DOHH2 (cell line): ENCODE measurements around the gene IPCEF1.

Experiments used
- H3F3A ChIP-seq: fragments of 200-600 bp; sonication (generic), shearing (Covaris generic); 2 replicates; pipeline ENCODE4 v1.6.0; 2016; ENCODE audit warnings: antibody characterized with exemption, mild to moderate bottlenecking; ENCODE audit not compliant: control insufficient read depth, insufficient read depth
- H3K27ac ChIP-seq: fragments of 200-600 bp; sonication (generic); 2 replicates; pipeline ENCODE4 v1.5.1; 2014; ENCODE audit warnings: low read depth, mild to moderate bottlenecking, low read length, moderate library complexity
- H3K27me3 ChIP-seq: fragments of 200-600 bp; sonication (generic); 2 replicates; pipeline ENCODE4 v1.6.1; 2014; ENCODE audit warnings: mild to moderate bottlenecking, low read length, mixed read lengths; ENCODE audit not compliant: control insufficient read depth
- H3K36me3 ChIP-seq: fragments of 200-600 bp; sonication (generic); 2 replicates; pipeline ENCODE4 v1.6.1; 2014; ENCODE audit warnings: mild to moderate bottlenecking, low read length, moderate library complexity, mixed read lengths; ENCODE audit not compliant: control insufficient read depth
- H3K4me1 ChIP-seq: fragments of 200-600 bp; sonication (generic); 2 replicates; pipeline ENCODE4 v1.6.1; 2014; ENCODE audit warnings: mild to moderate bottlenecking, low read length, mixed read lengths; ENCODE audit not compliant: control insufficient read depth
- H3K4me2 ChIP-seq: fragments of 200-600 bp; sonication (generic); 2 replicates; pipeline ENCODE4 v1.6.0; 2014; ENCODE audit warnings: mild to moderate bottlenecking, low read length, moderate library complexity
- H3K4me3 ChIP-seq: fragments of 200-600 bp; sonication (generic); 2 replicates; pipeline ENCODE4 v1.5.1; 2014; ENCODE audit warnings: mild to moderate bottlenecking, low read length, mixed read lengths
- H3K79me2 ChIP-seq: fragments of 200-600 bp; sonication (generic); 2 replicates; pipeline ENCODE4 v1.6.1; 2014; ENCODE audit warnings: mild to moderate bottlenecking, low read length, mixed read lengths; ENCODE audit not compliant: control insufficient read depth
- H3K9me2 ChIP-seq: fragments of 200-600 bp; sonication (generic); replicated peaks from 2 replicates; pipeline ENCODE4 v1.6.1; 2014; ENCODE audit warnings: mild to moderate bottlenecking, low read length, mixed read lengths; ENCODE audit not compliant: control insufficient read depth
- H3K9me3 ChIP-seq: fragments of 200-600 bp; sonication (generic); 2 replicates; pipeline ENCODE4 v1.6.1; 2014; ENCODE audit warnings: antibody characterized with exemption, low read length, mixed read lengths; ENCODE audit not compliant: control insufficient read depth, insufficient read depth
- H4K20me1 ChIP-seq: fragments of 200-600 bp; sonication (generic); 2 replicates; pipeline ENCODE4 v1.6.0; 2014; ENCODE audit warnings: low read depth, mild to moderate bottlenecking, antibody characterized with exemption, low read length, moderate library complexity; ENCODE audit not compliant: control insufficient read depth, insufficient read depth
- EZH2phosphoT487 ChIP-seq: fragments of 200-600 bp; sonication (generic); IDR thresholded peaks from 2 replicates; pipeline ENCODE4 v1.6.1; 2017; ENCODE audit warnings: borderline replicate concordance, mild to moderate bottlenecking, antibody characterized with exemption, low read length, moderate library complexity, mixed read lengths
- TF ChIP-seq, protein P1 (sequence below): fragments of 200-600 bp; sonication (generic); IDR thresholded peaks from one replicate; pipeline ENCODE4 v1.5.1; 2014; ENCODE audit warnings: antibody characterized with exemption, mild to moderate bottlenecking, low read depth, low read length; ENCODE audit not compliant: poor library complexity, severe bottlenecking

Gene IPCEF1

DNA sequence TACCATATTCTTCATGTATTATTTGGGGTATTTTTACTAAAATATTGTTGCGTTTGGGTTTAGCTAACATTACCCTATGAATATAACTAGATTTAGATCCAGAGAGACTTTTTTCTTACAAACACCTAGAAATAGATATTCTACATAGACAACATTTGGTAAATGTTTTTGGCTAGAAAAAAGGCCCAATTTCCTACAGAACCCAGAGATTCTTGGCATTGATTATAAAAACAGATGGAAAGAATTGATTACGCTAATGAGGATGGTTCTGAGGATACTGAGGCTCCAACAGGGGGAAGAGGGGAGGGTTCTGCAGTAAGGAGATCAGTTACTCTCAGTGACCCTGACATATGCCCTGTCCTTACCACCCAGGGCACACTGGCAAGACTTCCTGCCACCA lies 123.2 kb downstream of the IPCEF1 start:
- H3K79me2 ChIP-seq = no peaks in the 10 kb centered on the region
- H3K27ac ChIP-seq = no peak overlapping the region
- no peaks in the 10 kb centered on the region for H3K36me3 ChIP-seq
- no peaks in the 10 kb centered on the region for H3F3A ChIP-seq
- no peak overlapping the region for H3K4me2 ChIP-seq
- H3K4me3 ChIP-seq = no peak overlapping the region
- peaks cover 5% of the 10 kb centered on the region; the same call in 1 of the 2 replicates for H3K4me1 ChIP-seq
- TF ChIP-seq EZH2phosphoT487 = no peak
- TF ChIP-seq, protein P1, sequence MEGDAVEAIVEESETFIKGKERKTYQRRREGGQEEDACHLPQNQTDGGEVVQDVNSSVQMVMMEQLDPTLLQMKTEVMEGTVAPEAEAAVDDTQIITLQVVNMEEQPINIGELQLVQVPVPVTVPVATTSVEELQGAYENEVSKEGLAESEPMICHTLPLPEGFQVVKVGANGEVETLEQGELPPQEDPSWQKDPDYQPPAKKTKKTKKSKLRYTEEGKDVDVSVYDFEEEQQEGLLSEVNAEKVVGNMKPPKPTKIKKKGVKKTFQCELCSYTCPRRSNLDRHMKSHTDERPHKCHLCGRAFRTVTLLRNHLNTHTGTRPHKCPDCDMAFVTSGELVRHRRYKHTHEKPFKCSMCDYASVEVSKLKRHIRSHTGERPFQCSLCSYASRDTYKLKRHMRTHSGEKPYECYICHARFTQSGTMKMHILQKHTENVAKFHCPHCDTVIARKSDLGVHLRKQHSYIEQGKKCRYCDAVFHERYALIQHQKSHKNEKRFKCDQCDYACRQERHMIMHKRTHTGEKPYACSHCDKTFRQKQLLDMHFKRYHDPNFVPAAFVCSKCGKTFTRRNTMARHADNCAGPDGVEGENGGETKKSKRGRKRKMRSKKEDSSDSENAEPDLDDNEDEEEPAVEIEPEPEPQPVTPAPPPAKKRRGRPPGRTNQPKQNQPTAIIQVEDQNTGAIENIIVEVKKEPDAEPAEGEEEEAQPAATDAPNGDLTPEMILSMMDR = no peak
- H3K9me2 ChIP-seq = no peaks in the 10 kb centered on the region
- H4K20me1 ChIP-seq = no peaks in the 10 kb centered on the region
- no peaks in the 10 kb centered on the region for H3K27me3 ChIP-seq
- no peaks in the 10 kb centered on the region for H3K9me3 ChIP-seq

DNA sequence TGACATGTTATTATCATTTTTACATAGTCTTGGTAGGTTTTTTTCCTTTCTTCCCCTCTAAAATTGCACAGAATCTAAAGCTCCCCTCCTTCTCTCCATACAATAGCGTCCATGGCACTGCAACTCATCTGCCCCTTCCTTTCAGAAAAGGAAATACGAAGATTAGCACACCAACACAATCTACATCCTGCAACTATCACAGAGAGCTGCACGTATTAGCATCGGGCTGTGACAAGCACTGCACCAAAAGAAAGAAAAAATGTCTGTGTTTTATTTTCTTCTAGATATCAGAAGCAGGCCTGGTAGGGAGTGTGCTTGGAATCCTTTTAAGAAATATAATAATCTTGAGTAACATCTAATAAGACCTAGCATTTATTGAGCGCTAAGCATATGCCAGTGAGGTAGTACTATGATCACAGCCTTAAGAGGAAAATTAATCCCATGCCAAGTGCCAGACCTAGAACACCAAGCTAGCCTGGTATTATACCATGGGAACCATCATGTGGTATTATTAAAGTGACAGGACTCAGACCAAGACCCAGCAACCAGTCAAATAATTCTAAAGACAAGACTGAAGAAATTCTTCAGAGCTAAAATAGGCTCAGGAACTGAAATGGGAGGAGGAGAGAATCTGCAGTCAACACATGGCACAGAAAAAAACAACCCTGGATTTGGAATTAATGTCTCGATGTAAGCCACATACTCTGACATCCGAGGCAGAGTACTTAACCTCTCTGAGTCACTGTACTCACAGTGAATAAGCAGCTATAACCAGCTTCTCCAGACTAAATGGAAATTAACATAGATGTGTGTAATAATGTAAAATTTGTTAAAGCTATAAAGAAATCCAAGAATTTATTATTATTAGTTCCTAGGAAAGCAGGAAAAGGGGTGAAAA lies 124.3 kb downstream of the IPCEF1 start:
- no peak overlapping the region for H3K4me3 ChIP-seq
- no peaks in the 10 kb centered on the region for H3K79me2 ChIP-seq
- no peaks in the 10 kb centered on the region for H3K9me2 ChIP-seq
- H3K4me2 ChIP-seq = no peak overlapping the region
- no peaks in the 10 kb centered on the region for H3K9me3 ChIP-seq
- no peaks in the 10 kb centered on the region for H3K27me3 ChIP-seq
- H3K27ac ChIP-seq = no peak overlapping the region
- no peaks in the 10 kb centered on the region for H4K20me1 ChIP-seq
- no peaks in the 10 kb centered on the region for H3K36me3 ChIP-seq
- no peaks in the 10 kb centered on the region for H3F3A ChIP-seq
- TF ChIP-seq EZH2phosphoT487 = no peak
- TF ChIP-seq, protein P1 = no peak
- H3K4me1 ChIP-seq = peaks cover 5% of the 10 kb centered on the region; the same call in 1 of the 2 replicates

DNA sequence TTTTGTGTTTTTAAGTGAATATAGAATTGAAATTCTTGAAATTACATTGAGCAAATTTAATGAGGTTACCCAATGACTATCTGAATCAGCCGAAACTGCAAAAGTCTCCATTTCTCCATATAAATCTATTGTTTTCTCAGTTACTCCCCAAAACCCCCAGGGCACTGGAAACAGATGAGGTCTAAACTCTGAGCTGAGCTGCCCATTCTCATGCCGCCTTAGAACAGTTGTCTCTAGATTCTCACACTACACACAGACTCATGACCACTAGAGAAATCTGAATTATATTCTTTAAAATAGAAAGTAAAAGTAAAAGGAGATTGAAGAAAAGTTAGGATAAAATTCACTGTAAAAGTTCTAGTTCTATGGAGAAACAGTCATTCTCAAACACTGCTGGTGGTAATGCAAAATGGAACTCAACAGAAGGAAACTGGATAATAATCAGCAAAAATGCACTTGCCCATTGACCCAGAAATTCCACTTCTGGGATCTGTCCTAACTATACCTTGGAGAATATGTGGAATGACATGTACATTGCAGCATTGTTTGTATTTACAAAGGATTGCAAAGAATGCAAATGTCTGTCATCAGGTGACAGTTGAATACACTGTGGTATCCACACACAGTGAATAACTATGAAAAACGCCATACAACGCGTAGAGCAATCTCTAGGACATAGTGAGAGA lies 125.5 kb downstream of the IPCEF1 start:
- no peaks in the 10 kb centered on the region for H3K9me2 ChIP-seq
- H3K27ac ChIP-seq = no peak overlapping the region
- no peaks in the 10 kb centered on the region for H3F3A ChIP-seq
- no peaks in the 10 kb centered on the region for H3K9me3 ChIP-seq
- H3K79me2 ChIP-seq = no peaks in the 10 kb centered on the region
- H3K27me3 ChIP-seq = no peaks in the 10 kb centered on the region
- H3K36me3 ChIP-seq = no peaks in the 10 kb centered on the region
- no peaks in the 10 kb centered on the region for H4K20me1 ChIP-seq
- TF ChIP-seq, protein P1 = no peak
- TF ChIP-seq EZH2phosphoT487 = no peak
- peaks cover 5% of the 10 kb centered on the region; the same call in 1 of the 2 replicates for H3K4me1 ChIP-seq
- H3K4me3 ChIP-seq = no peak overlapping the region
- no peak overlapping the region for H3K4me2 ChIP-seq
